ENCODE results near the gene PMS2. TPM values are rescaled to one million over a fixed set of nuclear protein-coding genes. Genes with fewer than 3 reads are reported as not detected.

PMS2 gene
- total and polyA plus RNA-seq, 2 donors (not counting 3 experiments of a cell fraction or from before 2014, with no cell fraction given), result 5.2 to 14.5 TPM

GRCh38 chr7:6035165-6035564 is 26.3 kb upstream of the PMS2 start:
- POLR2A ChIA-PET, result no interaction called here
- Histone ChIP-seq H3K27ac (ENCODE audit: insufficient read depth, low read depth, low read length) (no peak overlapping the region), H3K9ac (replicated peaks; ENCODE audit: extremely low read depth, insufficient read depth, low read length) (no peak overlapping the region), H3K4me3 (replicated peaks in 1 of 3; ENCODE audit: insufficient read depth in 1 of 3, low read depth in 1 of 3, low read length in 3 of 3) (no peak overlapping the region), H3K79me2 (ENCODE audit: control insufficient read depth, insufficient read depth, low read length) (no peaks in the 10 kb centered on the region), H3K4me2 (ENCODE audit: insufficient read depth, low read length) (no peak overlapping the region), H3K27me3 (ENCODE audit: control insufficient read depth in 2 of 2, insufficient read depth in 2 of 2, low read length in 2 of 2) (no peaks in the 10 kb centered on the region), H3K9me3 (replicated peaks; ENCODE audit: control insufficient read depth, insufficient read depth, low read length) (no peaks in the 10 kb centered on the region), H2AFZ (ENCODE audit: low read depth, low read length) (no peak overlapping the region), H3K36me3 (ENCODE audit: control insufficient read depth in 2 of 2, extremely low read depth in 1 of 2, insufficient read depth in 2 of 2, low read length in 2 of 2) (peaks cover 8 to 13% of the 10 kb centered on the region in 2 experiments), H3K9me1 (replicated peaks; ENCODE audit: control insufficient read depth, extremely low read depth, insufficient read depth, low read length) (no peaks in the 10 kb centered on the region), H3K4me1 (ENCODE audit: control insufficient read depth, extremely low read depth, insufficient read depth, low read length) (no peaks in the 10 kb centered on the region), H4K20me1 (replicated peaks; ENCODE audit: control insufficient read depth, extremely low read depth, insufficient read depth, low read length) (no peaks in the 10 kb centered on the region)
- BruUV-seq (replicated peaks), result no TSS peak
- TF ChIP-seq MYC (IDR thresholded peaks at IDR 0.05; ENCODE audit: low read depth, low read length), result no peak
- no peak for TF ChIP-seq JUN (IDR thresholded peaks at IDR 0.05; ENCODE audit: borderline replicate concordance, insufficient read depth, insufficient read length, low read depth)
- no peak for TF ChIP-seq FOS (IDR thresholded peaks at IDR 0.05; ENCODE audit: borderline replicate concordance, insufficient read depth, low read length)
- TF ChIP-seq MAX (IDR thresholded peaks at IDR 0.05; ENCODE audit: insufficient read depth, insufficient read length), result no peak
- no peak for TF ChIP-seq POLR2AphosphoS5 (IDR thresholded peaks at IDR 0.05; ENCODE audit: insufficient read depth, low read depth, low read length)
- TF ChIP-seq, protein P1, sequence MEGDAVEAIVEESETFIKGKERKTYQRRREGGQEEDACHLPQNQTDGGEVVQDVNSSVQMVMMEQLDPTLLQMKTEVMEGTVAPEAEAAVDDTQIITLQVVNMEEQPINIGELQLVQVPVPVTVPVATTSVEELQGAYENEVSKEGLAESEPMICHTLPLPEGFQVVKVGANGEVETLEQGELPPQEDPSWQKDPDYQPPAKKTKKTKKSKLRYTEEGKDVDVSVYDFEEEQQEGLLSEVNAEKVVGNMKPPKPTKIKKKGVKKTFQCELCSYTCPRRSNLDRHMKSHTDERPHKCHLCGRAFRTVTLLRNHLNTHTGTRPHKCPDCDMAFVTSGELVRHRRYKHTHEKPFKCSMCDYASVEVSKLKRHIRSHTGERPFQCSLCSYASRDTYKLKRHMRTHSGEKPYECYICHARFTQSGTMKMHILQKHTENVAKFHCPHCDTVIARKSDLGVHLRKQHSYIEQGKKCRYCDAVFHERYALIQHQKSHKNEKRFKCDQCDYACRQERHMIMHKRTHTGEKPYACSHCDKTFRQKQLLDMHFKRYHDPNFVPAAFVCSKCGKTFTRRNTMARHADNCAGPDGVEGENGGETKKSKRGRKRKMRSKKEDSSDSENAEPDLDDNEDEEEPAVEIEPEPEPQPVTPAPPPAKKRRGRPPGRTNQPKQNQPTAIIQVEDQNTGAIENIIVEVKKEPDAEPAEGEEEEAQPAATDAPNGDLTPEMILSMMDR (IDR thresholded peaks at IDR 0.05; ENCODE audit: extremely low read depth in 1 of 2, insufficient read depth in 1 of 2, low read depth in 1 of 2, low read length in 2 of 2), result no peak
- TF ChIP-seq GATA2 (IDR thresholded peaks at IDR 0.05; ENCODE audit: insufficient read depth, insufficient read length, low read depth, low read length), result no peak
- no peak for TF ChIP-seq EZH2 (IDR thresholded peaks at IDR 0.05; ENCODE audit: borderline replicate concordance, low read depth, low read length, severe bottlenecking)
- no peak for TF ChIP-seq POLR2A (IDR thresholded peaks at IDR 0.05; ENCODE audit: low read depth, low read length)
- DNase-seq (ENCODE audit: low read depth, low spot score) (no peak), FAIRE-seq (no peak)
- CTCF ChIA-PET, result no interaction called here
- dilution Hi-C loops (cut with MboI; ENCODE audit: extremely low pct_ligation_motif_present, low sequenced_read_pairs) (no loop called here), intact Hi-C loops (cut with micrococcal nuclease) (no loop called here)
